ENCODE results near the gene HMOX2.

HMOX2 gene

DNA sequence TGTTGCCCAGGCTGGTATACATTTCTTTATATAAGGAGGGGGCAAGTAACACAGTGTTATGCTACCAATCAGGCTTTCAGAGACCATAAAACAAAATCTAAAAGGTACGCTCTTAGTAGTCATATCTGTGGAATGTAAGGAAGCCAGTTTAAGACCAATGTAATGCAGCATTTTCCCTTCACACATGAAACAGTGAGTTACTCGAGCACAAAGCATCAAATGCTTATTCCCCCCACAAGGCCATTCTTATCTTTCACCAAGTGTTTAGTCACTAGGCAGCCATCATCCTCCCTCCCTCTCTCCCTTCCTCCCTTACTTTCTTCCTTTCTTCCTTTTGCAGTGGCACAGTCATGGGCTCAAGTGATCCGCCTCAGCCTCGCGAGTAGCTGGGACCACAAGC, 12.8 kb downstream of the HMOX2 start:
- TF ChIP-seq EZH2 (IDR thresholded peaks at IDR 0.05) = no peak
- no peak for TF ChIP-seq POLR2AphosphoS5 (IDR thresholded peaks at IDR 0.05; ENCODE audit: borderline replicate concordance, low read depth, low read length)
- no peak for TF ChIP-seq FOXP2 (optimal IDR thresholded peaks at IDR 0.05; ENCODE audit: control extremely low read depth, extremely low read length, insufficient read depth)
- H3K9ac ChIP-seq (ENCODE audit: insufficient read length) = no peak overlapping the region
- H3K9me3 ChIP-seq (ENCODE audit: low read depth, low read length) = no peaks in the 10 kb centered on the region
- no peak for DNase-seq (ENCODE audit: low read depth, low spot score)
- H3K27ac ChIP-seq = no peak overlapping the region
- no peak overlapping the region for H3K4me3 ChIP-seq
- H3K36me3 ChIP-seq (ENCODE audit: insufficient read depth, low read length) = peaks cover 25% of the 10 kb centered on the region

DNA sequence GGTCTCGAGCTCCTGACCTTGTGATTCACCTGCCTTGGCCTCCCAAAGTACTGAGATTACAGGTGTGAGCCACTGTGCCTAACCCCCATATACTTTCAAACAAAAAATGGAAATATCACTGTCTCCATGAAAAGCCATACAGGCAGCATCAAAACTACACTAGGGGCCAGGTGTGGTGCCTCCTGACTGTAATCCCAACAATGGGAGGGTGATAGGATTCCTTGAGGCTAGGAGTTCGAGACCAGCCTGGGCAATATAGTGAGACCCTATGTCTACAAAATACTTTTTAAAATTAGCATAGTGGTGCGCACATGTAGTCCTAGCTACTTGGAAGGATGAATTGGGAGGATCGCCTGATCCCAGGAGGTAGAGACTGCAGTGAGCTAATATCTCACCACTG, 15.7 kb downstream of the HMOX2 start:
- TF ChIP-seq EZH2 (IDR thresholded peaks at IDR 0.05) (no peak), FOXP2 (optimal IDR thresholded peaks at IDR 0.05; ENCODE audit: control extremely low read depth, extremely low read length, insufficient read depth) (no peak), POLR2AphosphoS5 (IDR thresholded peaks at IDR 0.05; ENCODE audit: borderline replicate concordance, low read depth, low read length) (no peak)
- DNase-seq (ENCODE audit: low read depth, low spot score) = no peak
- Histone ChIP-seq H3K9ac (ENCODE audit: insufficient read length) (no peak overlapping the region), H3K9me3 (ENCODE audit: low read depth, low read length) (no peaks in the 10 kb centered on the region), H3K36me3 (ENCODE audit: insufficient read depth, low read length) (peaks cover 7% of the 10 kb centered on the region), H3K27ac (no peak overlapping the region), H3K4me3 (no peak overlapping the region)

DNA sequence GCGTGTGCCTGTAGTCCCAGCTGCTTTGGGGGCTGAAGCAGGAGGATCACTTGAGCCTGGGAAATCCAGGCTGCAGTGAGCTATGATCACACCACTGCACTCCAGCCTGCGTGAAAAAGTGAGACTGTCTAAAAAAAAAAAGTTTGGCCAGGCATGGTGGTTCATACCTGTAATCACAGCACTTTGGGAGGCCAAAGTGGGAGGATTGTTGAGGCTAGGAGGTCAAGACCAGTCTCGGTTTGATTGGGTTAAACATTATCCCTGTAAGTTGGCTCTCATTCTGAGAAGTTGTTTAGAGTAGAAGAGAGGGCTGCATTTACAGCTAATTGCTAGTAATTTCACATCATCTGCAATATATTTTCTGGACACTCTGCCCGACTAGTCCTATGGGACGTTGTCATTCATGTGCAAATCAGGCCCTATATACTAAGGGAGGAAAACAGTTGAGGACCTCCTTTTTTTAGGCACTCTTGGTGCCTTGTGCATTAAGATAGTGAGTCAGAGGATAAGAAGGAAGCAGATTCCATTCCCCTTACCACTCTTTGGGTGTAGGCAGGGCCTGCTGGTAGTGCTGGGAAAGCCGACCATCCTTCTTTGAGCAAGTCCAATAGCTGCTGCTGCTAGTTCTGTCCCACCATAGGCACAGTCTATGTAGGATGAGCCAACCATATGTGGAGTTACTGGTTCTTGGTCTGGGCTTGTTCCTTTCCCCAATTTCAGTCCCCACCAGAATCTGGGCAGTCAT, 18.7 kb downstream of the HMOX2 start:
- TF ChIP-seq FOXP2 (optimal IDR thresholded peaks at IDR 0.05; ENCODE audit: control extremely low read depth, extremely low read length, insufficient read depth) = no peak
- no peak for TF ChIP-seq EZH2 (IDR thresholded peaks at IDR 0.05)
- no peak for TF ChIP-seq POLR2AphosphoS5 (IDR thresholded peaks at IDR 0.05; ENCODE audit: borderline replicate concordance, low read depth, low read length)
- Histone ChIP-seq H3K36me3 (ENCODE audit: insufficient read depth, low read length) (peaks cover 6% of the 10 kb centered on the region; the same call in 1 of the 2 replicates), H3K27ac (no peak overlapping the region), H3K4me3 (no peak overlapping the region), H3K9ac (ENCODE audit: insufficient read length) (no peak overlapping the region), H3K9me3 (ENCODE audit: low read depth, low read length) (no peaks in the 10 kb centered on the region)
- DNase-seq (ENCODE audit: low read depth, low spot score) = no peak

DNA sequence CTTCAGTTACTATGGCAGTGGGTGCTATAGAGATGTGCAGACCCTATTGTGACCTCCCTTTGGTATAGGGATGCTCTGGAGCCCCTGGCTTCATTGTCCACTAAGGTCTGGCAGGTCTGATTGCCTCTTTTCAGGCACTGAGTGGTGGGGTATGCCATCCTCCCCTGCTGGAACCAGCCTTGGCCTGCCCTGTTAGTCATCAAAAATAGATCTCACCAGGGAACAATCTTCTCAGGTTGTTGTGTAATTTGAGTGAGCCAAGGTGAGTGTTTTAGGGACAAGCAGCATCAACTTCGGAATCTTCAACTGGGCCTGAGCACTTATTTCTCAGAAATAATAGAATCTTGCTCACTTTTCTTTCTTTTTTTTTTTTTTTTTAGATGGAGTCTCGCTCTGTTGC, 19.6 kb downstream of the HMOX2 start:
- Histone ChIP-seq H3K27ac (no peak overlapping the region), H3K9ac (ENCODE audit: insufficient read length) (no peak overlapping the region), H3K9me3 (ENCODE audit: low read depth, low read length) (no peaks in the 10 kb centered on the region), H3K4me3 (no peak overlapping the region), H3K36me3 (ENCODE audit: insufficient read depth, low read length) (peaks cover 6% of the 10 kb centered on the region; the same call in 1 of the 2 replicates)
- TF ChIP-seq EZH2 (IDR thresholded peaks at IDR 0.05) = no peak
- TF ChIP-seq FOXP2 (optimal IDR thresholded peaks at IDR 0.05; ENCODE audit: control extremely low read depth, extremely low read length, insufficient read depth) = no peak
- no peak for TF ChIP-seq POLR2AphosphoS5 (IDR thresholded peaks at IDR 0.05; ENCODE audit: borderline replicate concordance, low read depth, low read length)
- no peak for DNase-seq (ENCODE audit: low read depth, low spot score)

DNA sequence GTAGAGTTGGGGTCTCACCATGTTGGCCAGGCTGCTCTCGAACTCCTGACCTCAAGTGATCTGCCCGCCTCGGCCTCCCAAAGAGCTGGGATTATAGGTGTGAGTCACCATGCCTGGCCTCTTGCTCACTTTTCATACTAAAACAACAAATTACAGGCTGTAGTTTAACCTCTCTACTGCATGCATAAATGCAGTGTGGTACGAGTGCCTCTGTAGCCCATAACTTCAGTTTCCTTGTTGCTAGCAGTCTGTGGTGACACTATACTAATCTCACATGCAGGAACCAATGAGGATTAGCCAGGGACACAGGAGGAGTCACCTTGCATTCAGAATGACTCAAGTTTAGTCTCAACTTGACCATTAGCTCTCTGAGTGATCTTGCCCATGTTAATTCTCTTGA, 20.1 kb downstream of the HMOX2 start:
- no peak for DNase-seq (ENCODE audit: low read depth, low spot score)
- Histone ChIP-seq H3K27ac (no peak overlapping the region), H3K36me3 (ENCODE audit: insufficient read depth, low read length) (peaks cover 6% of the 10 kb centered on the region; the same call in 1 of the 2 replicates), H3K9me3 (ENCODE audit: low read depth, low read length) (no peaks in the 10 kb centered on the region), H3K4me3 (no peak overlapping the region), H3K9ac (ENCODE audit: insufficient read length) (no peak overlapping the region)
- TF ChIP-seq EZH2 (IDR thresholded peaks at IDR 0.05) = no peak
- TF ChIP-seq POLR2AphosphoS5 (IDR thresholded peaks at IDR 0.05; ENCODE audit: borderline replicate concordance, low read depth, low read length) = no peak
- TF ChIP-seq FOXP2 (optimal IDR thresholded peaks at IDR 0.05; ENCODE audit: control extremely low read depth, extremely low read length, insufficient read depth) = no peak

DNA sequence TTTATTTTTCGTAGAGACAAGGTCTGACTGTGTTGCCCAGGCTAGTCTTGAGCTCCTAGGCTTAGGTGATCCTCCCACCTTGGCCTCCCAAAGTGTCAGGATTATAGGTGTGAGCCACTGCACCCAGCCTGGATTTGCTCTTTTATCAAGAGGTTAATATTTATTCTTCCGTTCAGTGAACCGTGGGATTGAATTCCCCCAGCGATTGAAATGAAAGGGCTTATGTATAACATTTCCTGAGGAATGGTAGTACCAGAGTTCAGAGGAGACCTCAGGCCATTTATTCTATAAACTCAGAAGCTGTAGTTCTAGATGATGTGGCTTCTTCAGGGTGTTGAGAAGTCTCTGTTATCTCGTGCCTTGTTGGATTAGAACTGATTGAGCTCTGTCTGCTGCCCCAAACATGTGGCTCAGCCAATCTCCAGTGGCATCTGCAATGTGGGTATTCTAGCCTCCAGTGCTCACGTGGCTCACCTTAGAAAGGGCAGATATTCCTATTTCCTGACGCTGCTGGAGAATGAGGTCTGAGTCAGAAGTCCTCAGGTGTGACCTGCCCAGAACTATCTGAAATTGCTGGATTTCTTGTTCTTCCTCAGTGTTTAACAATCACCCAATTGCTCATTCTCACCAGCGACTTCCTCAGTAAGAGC, 22.5 kb downstream of the HMOX2 start:
- Histone ChIP-seq H3K9me3 (ENCODE audit: low read depth, low read length) (no peaks in the 10 kb centered on the region), H3K9ac (ENCODE audit: insufficient read length) (no peak overlapping the region), H3K36me3 (ENCODE audit: insufficient read depth, low read length) (peaks cover 6% of the 10 kb centered on the region; the same call in 1 of the 2 replicates), H3K27ac (no peak overlapping the region), H3K4me3 (no peak overlapping the region)
- DNase-seq (ENCODE audit: low read depth, low spot score) = no peak
- TF ChIP-seq EZH2 (IDR thresholded peaks at IDR 0.05) = no peak
- no peak for TF ChIP-seq FOXP2 (optimal IDR thresholded peaks at IDR 0.05; ENCODE audit: control extremely low read depth, extremely low read length, insufficient read depth)
- TF ChIP-seq POLR2AphosphoS5 (IDR thresholded peaks at IDR 0.05; ENCODE audit: borderline replicate concordance, low read depth, low read length) = no peak

DNA sequence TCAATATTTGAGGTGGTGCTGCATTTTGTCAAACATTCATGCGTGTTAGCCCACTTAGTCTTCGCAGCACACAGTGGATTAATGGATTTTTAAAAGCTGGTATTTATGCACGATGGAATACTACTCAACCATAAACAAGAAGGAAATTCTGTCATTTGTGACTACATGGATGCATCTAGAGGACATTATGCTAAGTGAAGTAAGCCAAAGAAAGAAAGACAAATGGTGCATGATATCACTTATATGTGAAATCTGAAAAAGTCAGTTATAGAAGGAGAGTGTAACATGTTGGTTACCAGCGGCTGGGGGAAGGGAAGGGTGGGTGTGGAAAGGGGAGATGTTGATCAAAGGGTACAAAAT, 23.0 kb downstream of the HMOX2 start:
- Histone ChIP-seq H3K36me3 (ENCODE audit: insufficient read depth, low read length) (peaks cover 6% of the 10 kb centered on the region; the same call in 1 of the 2 replicates), H3K4me3 (no peak overlapping the region), H3K9ac (ENCODE audit: insufficient read length) (no peak overlapping the region), H3K27ac (no peak overlapping the region), H3K9me3 (ENCODE audit: low read depth, low read length) (no peaks in the 10 kb centered on the region)
- DNase-seq (ENCODE audit: low read depth, low spot score) = no peak
- TF ChIP-seq EZH2 (IDR thresholded peaks at IDR 0.05) (no peak), FOXP2 (optimal IDR thresholded peaks at IDR 0.05; ENCODE audit: control extremely low read depth, extremely low read length, insufficient read depth) (no peak), POLR2AphosphoS5 (IDR thresholded peaks at IDR 0.05; ENCODE audit: borderline replicate concordance, low read depth, low read length) (no peak)

DNA sequence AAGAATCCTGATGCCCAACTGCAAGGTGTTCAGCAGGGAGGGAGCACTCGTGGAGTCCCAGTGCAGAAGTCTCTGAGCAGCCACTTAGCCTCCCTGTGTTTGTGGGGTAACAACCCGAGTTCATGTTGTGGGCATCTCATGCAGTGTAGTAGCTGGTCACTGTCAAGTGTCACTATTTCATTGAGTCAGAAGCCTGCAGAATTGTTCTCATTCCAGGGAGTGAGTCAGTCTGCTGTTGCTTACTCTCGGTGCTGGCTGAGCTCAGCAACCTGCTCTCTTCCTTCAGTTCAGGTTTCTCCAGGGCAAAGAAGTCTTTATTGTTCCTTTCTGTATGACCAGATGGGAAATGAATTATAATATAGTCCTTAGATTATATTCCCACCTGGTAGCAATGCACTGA, 24.1 kb downstream of the HMOX2 start:
- peaks cover 6% of the 10 kb centered on the region; the same call in 1 of the 2 replicates for H3K36me3 ChIP-seq (ENCODE audit: insufficient read depth, low read length)
- H3K9me3 ChIP-seq (ENCODE audit: low read depth, low read length) = no peaks in the 10 kb centered on the region
- DNase-seq (ENCODE audit: low read depth, low spot score) = no peak
- TF ChIP-seq FOXP2 (optimal IDR thresholded peaks at IDR 0.05; ENCODE audit: control extremely low read depth, extremely low read length, insufficient read depth) = no peak
- TF ChIP-seq EZH2 (IDR thresholded peaks at IDR 0.05) = no peak
- TF ChIP-seq POLR2AphosphoS5 (IDR thresholded peaks at IDR 0.05; ENCODE audit: borderline replicate concordance, low read depth, low read length) = no peak
- no peak overlapping the region for H3K9ac ChIP-seq (ENCODE audit: insufficient read length)
- no peak overlapping the region for H3K27ac ChIP-seq
- no peak overlapping the region for H3K4me3 ChIP-seq

All from SK-N-MC (cell line).